H9 (cell line): ENCODE results near the gene TMEM178B. TPM values are rescaled to one million over a fixed set of nuclear protein-coding genes. Genes with fewer than 3 reads are reported as not detected.

Experiments
- DNase-seq: peaks from one replicate; pipeline ENCODE4 v3.0.0-alpha.2; 2017
- H2AFZ ChIP-seq: one replicate; pipeline ENCODE4 v1.6.1; 2013; ENCODE audit warnings: mild to moderate bottlenecking, low read length, control low read depth, moderate library complexity
- H2AK5ac ChIP-seq: 2 replicates; pipeline ENCODE4 v1.6.1; 2013; ENCODE audit warnings: low read length, control low read depth, mixed read lengths; ENCODE audit not compliant: insufficient read length
- H2BK120ac ChIP-seq: one replicate; pipeline ENCODE4 v1.6.1; 2013; ENCODE audit warnings: low read depth, mild to moderate bottlenecking, low read length, control low read depth, inconsistent platforms; ENCODE audit not compliant: poor library complexity, severe bottlenecking
- H2BK12ac ChIP-seq: 2 replicates; pipeline ENCODE4 v1.6.1; 2013; ENCODE audit warnings: low read length, control low read depth, mixed read lengths, low read depth; ENCODE audit not compliant: insufficient read length
- H2BK15ac ChIP-seq: 2 replicates; pipeline ENCODE4 v1.6.1; 2013; ENCODE audit warnings: low read depth, low read length, control low read depth
- H2BK20ac ChIP-seq: one replicate; pipeline ENCODE4 v1.6.1; 2013; ENCODE audit warnings: low read depth, mild to moderate bottlenecking, low read length, control low read depth, inconsistent platforms; ENCODE audit not compliant: poor library complexity, severe bottlenecking
- H2BK5ac ChIP-seq: 2 replicates; pipeline ENCODE4 v1.6.1; 2013; ENCODE audit warnings: low read length, control low read depth, mixed read lengths; ENCODE audit not compliant: insufficient read length
- H3K14ac ChIP-seq: 2 replicates; pipeline ENCODE4 v1.6.1; 2013; ENCODE audit warnings: low read length, control low read depth; ENCODE audit not compliant: insufficient read depth
- H3K18ac ChIP-seq: 2 replicates; pipeline ENCODE4 v1.6.1; 2013; ENCODE audit warnings: low read depth, mild to moderate bottlenecking, mixed read lengths, low read length, control low read depth; ENCODE audit not compliant: insufficient read length
- H3K23ac ChIP-seq: 2 replicates; pipeline ENCODE4 v1.6.1; 2013; ENCODE audit warnings: low read length, control low read depth, mixed read lengths, low read depth; ENCODE audit not compliant: insufficient read length
- H3K23me2 ChIP-seq: 2 replicates; pipeline ENCODE4 v1.6.1; 2013; ENCODE audit warnings: low read depth, mild to moderate bottlenecking, mixed read lengths, low read length, control low read depth; ENCODE audit not compliant: insufficient read length, poor library complexity, severe bottlenecking
- H3K27ac ChIP-seq: 2 replicates; pipeline ENCODE4 v1.5.1; 2013; ENCODE audit warnings: low read length, control low read depth, mixed read lengths, low read depth; ENCODE audit not compliant: insufficient read length
- H3K27me3 ChIP-seq: 2 replicates; pipeline ENCODE4 v1.6.1; 2013; ENCODE audit warnings: low read length, control low read depth, inconsistent platforms; ENCODE audit not compliant: insufficient read depth
- H3K4ac ChIP-seq: 2 replicates; pipeline ENCODE4 v1.6.1; 2013; ENCODE audit warnings: low read depth, mild to moderate bottlenecking, control low read depth, inconsistent platforms, low read length, moderate library complexity
- H3K4me1 ChIP-seq: 2 replicates; pipeline ENCODE4 v1.6.1; 2013; ENCODE audit warnings: low read length, control low read depth, inconsistent platforms; ENCODE audit not compliant: insufficient read depth
- H3K4me2 ChIP-seq: 2 replicates; pipeline ENCODE4 v1.6.1; 2013; ENCODE audit warnings: low read length, control low read depth, mixed read lengths; ENCODE audit not compliant: insufficient read length, insufficient read depth
- H3K56ac ChIP-seq: 2 replicates; pipeline ENCODE4 v1.6.1; 2013; ENCODE audit warnings: low read depth, mild to moderate bottlenecking, mixed read lengths, low read length, control low read depth; ENCODE audit not compliant: insufficient read length
- H3K79me1 ChIP-seq: 2 replicates; pipeline ENCODE4 v1.6.1; 2013; ENCODE audit warnings: low read depth, mild to moderate bottlenecking, moderate library complexity, low read length, control low read depth, inconsistent platforms; ENCODE audit not compliant: insufficient read depth, poor library complexity, severe bottlenecking
- H3K79me2 ChIP-seq: 2 replicates; pipeline ENCODE4 v1.6.1; 2013; ENCODE audit warnings: low read length, control low read depth, inconsistent platforms; ENCODE audit not compliant: insufficient read depth
- H3K9ac ChIP-seq: 2 replicates; pipeline ENCODE4 v1.6.1; 2013; ENCODE audit warnings: low read length, control low read depth, mixed read lengths; ENCODE audit not compliant: insufficient read length; ENCODE audit errors: extremely low read depth
- H3K9me3 ChIP-seq: one replicate; pipeline ENCODE4 v1.6.1; 2013; ENCODE audit warnings: low read depth, low read length, inconsistent platforms; ENCODE audit not compliant: control insufficient read depth
- H3T11ph ChIP-seq: one replicate; pipeline ENCODE4 v1.6.1; 2013; ENCODE audit warnings: mild to moderate bottlenecking, low read length, control low read depth, inconsistent platforms
- H4K20me1 ChIP-seq: one replicate; pipeline ENCODE4 v1.6.1; 2013; ENCODE audit not compliant: control insufficient read depth, insufficient read length, insufficient read depth
- H4K5ac ChIP-seq: 2 replicates; pipeline ENCODE4 v1.6.1; 2013; ENCODE audit warnings: low read depth, mild to moderate bottlenecking, mixed read lengths, low read length, control low read depth; ENCODE audit not compliant: insufficient read length
- H4K8ac ChIP-seq: replicated peaks from 2 replicates; pipeline ENCODE4 v1.6.1; 2013; ENCODE audit warnings: low read length, control low read depth, mixed read lengths, low read depth; ENCODE audit not compliant: insufficient read length
- H4K91ac ChIP-seq: 2 replicates; pipeline ENCODE4 v1.6.1; 2013; ENCODE audit warnings: low read depth, mild to moderate bottlenecking, moderate library complexity, mixed read lengths, low read length, control low read depth; ENCODE audit not compliant: insufficient read length
- H3K27ac Mint-ChIP-seq, 3 experiments: 2 replicates in 2 of 3; 3 replicates in 1 of 3; pipeline ENCODE4 v1.8.0; 2020 to 2021; ENCODE audit warnings: mixed read lengths in 3 of 3, mild to moderate bottlenecking in 1 of 3, moderate library complexity in 1 of 3
- H3K27me3 Mint-ChIP-seq: 2 replicates; pipeline ENCODE4 v1.8.0; 2021; ENCODE audit warnings: low read depth, mild to moderate bottlenecking, moderate library complexity, mixed read lengths
- H3K36me3 Mint-ChIP-seq, 3 experiments: 2 replicates in 2 of 3; 3 replicates in 1 of 3; pipeline ENCODE4 v1.8.0; 2020 to 2021; ENCODE audit warnings: low read depth in 3 of 3, mixed read lengths in 3 of 3; ENCODE audit not compliant: insufficient read depth in 1 of 3
- H3K4me1 Mint-ChIP-seq, 2 experiments: 2 replicates each; pipeline ENCODE4 v1.8.0; 2020; ENCODE audit warnings: mixed read lengths in 2 of 2
- H3K4me3 Mint-ChIP-seq, 2 experiments: 2 replicates in 1 of 2; 3 replicates in 1 of 2; pipeline ENCODE4 v1.8.0; 2020 to 2021; ENCODE audit warnings: mild to moderate bottlenecking in 2 of 2, mixed read lengths in 2 of 2, moderate library complexity in 1 of 2
- H3K9me3 Mint-ChIP-seq, 2 experiments: 2 replicates in 1 of 2; 3 replicates in 1 of 2; pipeline ENCODE4 v1.8.0; 2020; ENCODE audit warnings: mild to moderate bottlenecking in 2 of 2, mixed read lengths in 2 of 2, moderate library complexity in 1 of 2
- CTCF ChIP-seq: fragments of 200-600 bp; sonication (generic); conservative IDR thresholded peaks from 3 replicates; pipeline ENCODE4 v1.8.0; 2021; ENCODE audit warnings: antibody characterized with exemption, mild to moderate bottlenecking
- WGBS: extraction: QIAGEN DNeasy Blood & Tissue Kit; methylation state at CpG from one replicate; pipeline ENCODE4 v1.1.7; 2013; ENCODE audit warnings: missing lambda C conversion rate, low lambda C conversion rate, mixed read lengths; ENCODE audit not compliant: insufficient read length; ENCODE audit errors: extremely low coverage; 5-methylcytosine and 5-hydroxymethylcytosine counted together
- total RNA-seq: library from RNA; stranded (reverse); gene quantifications from 2 replicates; pipeline ENCODE4 v1.2.1, GENCODE V29; 2021

The TMEM178B gene
- total RNA-seq, 1 experiment from 2014 or later, result 11.3 TPM

- no peak overlapping the region for H3K9ac ChIP-seq
- no peak overlapping the region for H2BK5ac ChIP-seq
- peaks cover 0 to 2% (median 1%) of the 10 kb centered on the region in 3 experiments; a peak in 2 of 7 replicates for H3K36me3 Mint-ChIP-seq
- DNase-seq, result no peak
- no peaks in the 10 kb centered on the region; a peak in 1 of 5 replicates for H3K9me3 Mint-ChIP-seq
- H4K20me1 ChIP-seq, result no peaks in the 10 kb centered on the region
- H3K14ac ChIP-seq, result no peak overlapping the region
- no peak overlapping the region for H4K91ac ChIP-seq
- H2BK12ac ChIP-seq, result no peak overlapping the region
- no peak overlapping the region for H4K5ac ChIP-seq
- H3K4me2 ChIP-seq, result no peak overlapping the region
- no peak overlapping the region for H3T11ph ChIP-seq
- H3K18ac ChIP-seq, result no peak overlapping the region
- no peaks in the 10 kb centered on the region for H3K79me1 ChIP-seq
- no peaks in the 10 kb centered on the region for H3K79me2 ChIP-seq
- peaks cover 3 to 7% of the 10 kb centered on the region in 2 experiments for H3K4me1 Mint-ChIP-seq
- no peak overlapping the region for H3K23ac ChIP-seq
- 0 out of 2 replicates have a peak, but pooled peaks cover 2% of the 10 kb centered on the region for H3K4me1 ChIP-seq
- no peaks in the 10 kb centered on the region for H3K9me3 ChIP-seq
- H3K27me3 Mint-ChIP-seq, result peaks cover 2% of the 10 kb centered on the region
- no peak overlapping the region for H4K8ac ChIP-seq
- H3K27ac Mint-ChIP-seq, result no peak overlapping the region
- no peaks in the 10 kb centered on the region for H3K27me3 ChIP-seq
- H3K4me3 Mint-ChIP-seq, result no peak overlapping the region
- TF ChIP-seq CTCF, result no peak
- whole genome bisulfite sequencing, result no CpG with 5 or more reads among the region's 6 CpGs
- H2BK120ac ChIP-seq, result no peak overlapping the region
- no peaks in the 10 kb centered on the region for H3K23me2 ChIP-seq
- H2AFZ ChIP-seq, result no peak overlapping the region
- H2BK15ac ChIP-seq, result no peak overlapping the region
- no peak overlapping the region for H2BK20ac ChIP-seq
- no peak overlapping the region for H3K56ac ChIP-seq
- no peak overlapping the region for H2AK5ac ChIP-seq
- no peak overlapping the region for H3K4ac ChIP-seq
- H3K27ac ChIP-seq, result no peak overlapping the region
Observed at GRCh38 chr7:141461924-141462323, 388.1 kb downstream of the TMEM178B start.
